HepG2 (cell line): ENCODE data around the gene CDKN1A. TPM values are rescaled to one million over a fixed set of nuclear protein-coding genes. Genes with fewer than 3 reads are reported as not detected.

Experiments used
- BCL6 ChIP-seq: IDR thresholded peaks from 2 replicates; pipeline ENCODE4 v1.6.1; 2016; ENCODE audit warnings: missing genetic modification reagents, missing compliant biosample characterization
- BRD4 ChIP-seq: sonication (generic); formaldehyde crosslinking; IDR thresholded peaks from 2 replicates; pipeline ENCODE4 v1.4.0; 2020; ENCODE audit warnings: missing genetic modification reagents
- EP300 ChIP-seq, 3 experiments: sonication (generic) in 1 of 3; formaldehyde crosslinking in 1 of 3; IDR thresholded peaks; 2 replicates each; pipeline versions ENCODE4 v1.5.1 to v1.6.1; 2011 to 2020; ENCODE audit warnings: low read depth in 2 of 3, low read length in 2 of 3, borderline replicate concordance in 1 of 3, improper control_type of control experiment in 1 of 3, mild to moderate bottlenecking in 1 of 3, missing genetic modification reagents in 1 of 3, moderate library complexity in 1 of 3
- GLI4 ChIP-seq: sonication (generic); formaldehyde crosslinking; IDR thresholded peaks from 2 replicates; pipeline ENCODE4 v1.5.1; 2020; ENCODE audit warnings: missing genetic modification reagents, mild to moderate bottlenecking, moderate library complexity, borderline replicate concordance
- HIVEP1 ChIP-seq: sonication (generic); formaldehyde crosslinking; IDR thresholded peaks from 2 replicates; pipeline ENCODE4 v1.4.0; 2020; ENCODE audit warnings: mild to moderate bottlenecking, missing genetic modification reagents
- HNF4A ChIP-seq: sonication (generic); formaldehyde crosslinking; IDR thresholded peaks from 2 replicates; pipeline ENCODE4 v1.4.0; 2020; ENCODE audit warnings: missing genetic modification reagents
- HNRNPH1 ChIP-seq: fragments of 200-400 bp; formaldehyde crosslinking; optimal IDR thresholded peaks from 2 replicates; pipeline ENCODE3; 2017; ENCODE audit warnings: mild to moderate bottlenecking, low read depth, low read length
- MBNL3 ChIP-seq: fragments of 250-450 bp; sonication (Bioruptor Pico); conservative IDR thresholded peaks from 2 replicates; pipeline ENCODE4 v1.8.0; 2022; ENCODE audit warnings: mild to moderate bottlenecking, inconsistent platforms
- SMC3 ChIP-seq: IDR thresholded peaks from 2 replicates; pipeline ENCODE4 v1.6.1; 2011; ENCODE audit warnings: low read length, improper control_type of control experiment
- SOX13 ChIP-seq, 3 experiments: fragments of 450-650 bp in 1 of 3; sonication (generic) in 1 of 3; formaldehyde crosslinking in 1 of 3; IDR thresholded peaks in 2 of 3; conservative IDR thresholded peaks in 1 of 3; 2 replicates each; pipeline versions ENCODE4 v1.5.0 to v1.6.1; 2016 to 2020; ENCODE audit warnings: antibody characterized with exemption in 1 of 3, mild to moderate bottlenecking in 1 of 3, missing compliant biosample characterization in 1 of 3, missing genetic modification reagents in 1 of 3, moderate library complexity in 1 of 3
- SOX6 ChIP-seq, 2 experiments: fragments of 450-650 bp in 1 of 2; sonication (generic) in 1 of 2; formaldehyde crosslinking in 1 of 2; IDR thresholded peaks; 2 replicates each; pipeline versions ENCODE4 v1.4.0 to v1.6.1; 2017 to 2020; ENCODE audit warnings: antibody characterized with exemption in 1 of 2, mild to moderate bottlenecking in 1 of 2, missing genetic modification reagents in 1 of 2
- TBX2 ChIP-seq: sonication (generic); formaldehyde crosslinking; IDR thresholded peaks from 2 replicates; pipeline ENCODE4 v1.5.0; 2020; ENCODE audit warnings: missing genetic modification reagents, mild to moderate bottlenecking, borderline replicate concordance
- TBX3 ChIP-seq: fragments of 450-650 bp; IDR thresholded peaks from 2 replicates; pipeline ENCODE4 v1.6.1; 2017; ENCODE audit warnings: antibody characterized with exemption, mild to moderate bottlenecking, inconsistent platforms, borderline replicate concordance
- ZNF788 ChIP-seq: sonication (generic); formaldehyde crosslinking; IDR thresholded peaks from 2 replicates; pipeline ENCODE4 v1.5.0; 2020; ENCODE audit warnings: mild to moderate bottlenecking, missing genetic modification reagents, borderline replicate concordance
- ZNF839 ChIP-seq: sonication (generic); formaldehyde crosslinking; IDR thresholded peaks from 2 replicates; pipeline ENCODE4 v1.4.0; 2020; ENCODE audit warnings: missing genetic modification reagents, mild to moderate bottlenecking, borderline replicate concordance
- polyA plus RNA-seq, 8 experiments: library from polyadenylated mRNA; depleted of rRNA in 3 of 8; stranded (reverse) in 7 of 8; unstranded in 1 of 8; fragments of >200 nt; fragmentation: Illumina TruSeq in 4 of 8; extraction: Trizol in 4 of 8; gene quantifications; 2 replicates each; pipeline versions ENCODE4 v1.2.1 to v1.2.3, GENCODE V29; 2011 to 2016; ENCODE audit warnings: low read depth in 4 of 8, missing spikeins in 1 of 8, mixed read lengths in 1 of 8; ENCODE audit not compliant: insufficient read depth in 1 of 8
- total RNA-seq, 5 experiments: library from RNA; depleted of rRNA; stranded (reverse); fragments of >200 nt; fragmentation: Illumina TruSeq; extraction: Trizol; gene quantifications; 2 replicates each; pipeline ENCODE4 v1.2.3, GENCODE V29; 2016; ENCODE audit warnings: low read depth in 1 of 5
- TF ChIP-seq, protein P1 (sequence below), 2 experiments: fragments of 450-650 bp in 1 of 2; sonication (generic) in 1 of 2; formaldehyde crosslinking; IDR thresholded peaks; 2 replicates each; pipeline versions ENCODE4 v1.5.0 to v1.8.0; 2020 to 2022; ENCODE audit warnings: mild to moderate bottlenecking in 1 of 2, missing genetic modification reagents in 1 of 2
- TF ChIP-seq, protein P2 (sequence below): sonication (generic); formaldehyde crosslinking; IDR thresholded peaks from 2 replicates; pipeline ENCODE4 v1.5.0; 2020; ENCODE audit warnings: missing genetic modification reagents
- TF ChIP-seq, protein P3 (sequence below): sonication (generic); formaldehyde crosslinking; IDR thresholded peaks from 2 replicates; pipeline ENCODE4 v1.4.0; 2020; ENCODE audit warnings: mild to moderate bottlenecking, missing genetic modification reagents
- TF ChIP-seq, protein P4 (sequence below): sonication (generic); formaldehyde crosslinking; IDR thresholded peaks from 2 replicates; pipeline ENCODE4 v1.9.0; 2022; ENCODE audit warnings: low read depth, missing genetic modification reagents
- TF ChIP-seq, protein P5 (sequence below): sonication (generic); formaldehyde crosslinking; IDR thresholded peaks from 2 replicates; pipeline ENCODE4 v1.4.0; 2020; ENCODE audit warnings: mild to moderate bottlenecking, missing genetic modification reagents
- TF ChIP-seq, protein P6 (sequence below): IDR thresholded peaks from 2 replicates; pipeline ENCODE4 v1.6.1; 2016; ENCODE audit warnings: missing compliant biosample characterization, missing genetic modification reagents, borderline replicate concordance

Gene CDKN1A
- total and polyA plus RNA-seq, 2 of the 13 experiments (the other 11 are each of a cell fraction or from before 2014, with no cell fraction given) = 60.7 to 92.1 TPM

DNA sequence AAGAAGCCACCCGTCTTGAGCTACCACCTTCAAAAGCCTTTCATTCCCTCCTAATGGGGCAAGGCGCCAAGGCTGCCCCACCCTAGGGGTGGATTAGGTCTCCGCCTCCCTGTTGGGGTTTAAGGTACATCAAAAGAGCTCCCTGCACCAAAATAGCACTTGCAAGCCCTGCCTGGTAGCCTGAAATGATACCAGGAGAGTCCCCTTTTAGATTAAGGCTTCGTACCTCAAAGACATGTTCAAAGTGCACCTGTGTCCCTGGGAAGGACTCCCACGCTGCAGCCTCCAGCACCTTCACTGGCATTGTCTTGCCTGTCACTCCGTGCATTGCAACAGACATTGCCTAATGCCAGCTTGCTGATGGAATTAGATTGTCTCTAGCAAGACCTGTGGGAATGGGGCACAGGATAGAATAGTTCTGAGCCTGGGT, 15.7 kb upstream of the CDKN1A start (continued):
- TF ChIP-seq, protein P1, sequence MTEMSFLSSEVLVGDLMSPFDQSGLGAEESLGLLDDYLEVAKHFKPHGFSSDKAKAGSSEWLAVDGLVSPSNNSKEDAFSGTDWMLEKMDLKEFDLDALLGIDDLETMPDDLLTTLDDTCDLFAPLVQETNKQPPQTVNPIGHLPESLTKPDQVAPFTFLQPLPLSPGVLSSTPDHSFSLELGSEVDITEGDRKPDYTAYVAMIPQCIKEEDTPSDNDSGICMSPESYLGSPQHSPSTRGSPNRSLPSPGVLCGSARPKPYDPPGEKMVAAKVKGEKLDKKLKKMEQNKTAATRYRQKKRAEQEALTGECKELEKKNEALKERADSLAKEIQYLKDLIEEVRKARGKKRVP (CRISPR knock-in tag; IDR thresholded peaks at IDR 0.05) = peak in 1 of 2 experiments; percentile 82; a peak in 2 of 4 replicates
- peak in 1 of 2 experiments; percentile 43; a peak in 1 of 4 replicates for TF ChIP-seq EP300 (IDR thresholded peaks at IDR 0.05; ENCODE audit: low read depth in 2 of 2, low read length in 2 of 2)
- TF ChIP-seq EP300 (CRISPR knock-in tag; IDR thresholded peaks at IDR 0.05; ENCODE audit: borderline replicate concordance) = no peak
- TF ChIP-seq MBNL3 (CRISPR knock-in tag) = no peak
- 0 out of 2 replicates have a peak, but pooled peaks have one; percentile 30 for TF ChIP-seq TBX3
- TF ChIP-seq, protein P2, sequence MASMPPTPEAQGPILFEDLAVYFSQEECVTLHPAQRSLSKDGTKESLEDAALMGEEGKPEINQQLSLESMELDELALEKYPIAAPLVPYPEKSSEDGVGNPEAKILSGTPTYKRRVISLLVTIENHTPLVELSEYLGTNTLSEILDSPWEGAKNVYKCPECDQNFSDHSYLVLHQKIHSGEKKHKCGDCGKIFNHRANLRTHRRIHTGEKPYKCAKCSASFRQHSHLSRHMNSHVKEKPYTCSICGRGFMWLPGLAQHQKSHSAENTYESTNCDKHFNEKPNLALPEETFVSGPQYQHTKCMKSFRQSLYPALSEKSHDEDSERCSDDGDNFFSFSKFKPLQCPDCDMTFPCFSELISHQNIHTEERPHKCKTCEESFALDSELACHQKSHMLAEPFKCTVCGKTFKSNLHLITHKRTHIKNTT (CRISPR knock-in tag) = no peak
- no peak for TF ChIP-seq BRD4 (CRISPR knock-in tag)
- TF ChIP-seq ZNF839 (CRISPR knock-in tag) = no peak
- TF ChIP-seq, protein P3, sequence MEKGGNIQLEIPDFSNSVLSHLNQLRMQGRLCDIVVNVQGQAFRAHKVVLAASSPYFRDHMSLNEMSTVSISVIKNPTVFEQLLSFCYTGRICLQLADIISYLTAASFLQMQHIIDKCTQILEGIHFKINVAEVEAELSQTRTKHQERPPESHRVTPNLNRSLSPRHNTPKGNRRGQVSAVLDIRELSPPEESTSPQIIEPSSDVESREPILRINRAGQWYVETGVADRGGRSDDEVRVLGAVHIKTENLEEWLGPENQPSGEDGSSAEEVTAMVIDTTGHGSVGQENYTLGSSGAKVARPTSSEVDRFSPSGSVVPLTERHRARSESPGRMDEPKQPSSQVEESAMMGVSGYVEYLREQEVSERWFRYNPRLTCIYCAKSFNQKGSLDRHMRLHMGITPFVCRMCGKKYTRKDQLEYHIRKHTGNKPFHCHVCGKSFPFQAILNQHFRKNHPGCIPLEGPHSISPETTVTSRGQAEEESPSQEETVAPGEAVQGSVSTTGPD (CRISPR knock-in tag) = no peak
- peak; percentile 44 for TF ChIP-seq HNF4A (CRISPR knock-in tag)
- TF ChIP-seq, protein P4, sequence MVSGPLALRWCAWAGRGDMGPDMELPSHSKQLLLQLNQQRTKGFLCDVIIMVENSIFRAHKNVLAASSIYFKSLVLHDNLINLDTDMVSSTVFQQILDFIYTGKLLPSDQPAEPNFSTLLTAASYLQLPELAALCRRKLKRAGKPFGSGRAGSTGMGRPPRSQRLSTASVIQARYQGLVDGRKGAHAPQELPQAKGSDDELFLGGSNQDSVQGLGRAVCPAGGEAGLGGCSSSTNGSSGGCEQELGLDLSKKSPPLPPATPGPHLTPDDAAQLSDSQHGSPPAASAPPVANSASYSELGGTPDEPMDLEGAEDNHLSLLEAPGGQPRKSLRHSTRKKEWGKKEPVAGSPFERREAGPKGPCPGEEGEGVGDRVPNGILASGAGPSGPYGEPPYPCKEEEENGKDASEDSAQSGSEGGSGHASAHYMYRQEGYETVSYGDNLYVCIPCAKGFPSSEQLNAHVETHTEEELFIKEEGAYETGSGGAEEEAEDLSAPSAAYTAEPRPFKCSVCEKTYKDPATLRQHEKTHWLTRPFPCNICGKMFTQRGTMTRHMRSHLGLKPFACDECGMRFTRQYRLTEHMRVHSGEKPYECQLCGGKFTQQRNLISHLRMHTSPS (CRISPR knock-in tag) = peak; percentile 53; the same call in 1 of the 2 replicates
- TF ChIP-seq, protein P5, sequence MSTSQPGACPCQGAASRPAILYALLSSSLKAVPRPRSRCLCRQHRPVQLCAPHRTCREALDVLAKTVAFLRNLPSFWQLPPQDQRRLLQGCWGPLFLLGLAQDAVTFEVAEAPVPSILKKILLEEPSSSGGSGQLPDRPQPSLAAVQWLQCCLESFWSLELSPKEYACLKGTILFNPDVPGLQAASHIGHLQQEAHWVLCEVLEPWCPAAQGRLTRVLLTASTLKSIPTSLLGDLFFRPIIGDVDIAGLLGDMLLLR (CRISPR knock-in tag) = 0 out of 2 replicates have a peak, but pooled peaks have one; percentile 3
- TF ChIP-seq HNRNPH1 = no peak
- no peak for TF ChIP-seq GLI4 (CRISPR knock-in tag)
- TF ChIP-seq HIVEP1 (CRISPR knock-in tag) = no peak
- TF ChIP-seq, protein P6, sequence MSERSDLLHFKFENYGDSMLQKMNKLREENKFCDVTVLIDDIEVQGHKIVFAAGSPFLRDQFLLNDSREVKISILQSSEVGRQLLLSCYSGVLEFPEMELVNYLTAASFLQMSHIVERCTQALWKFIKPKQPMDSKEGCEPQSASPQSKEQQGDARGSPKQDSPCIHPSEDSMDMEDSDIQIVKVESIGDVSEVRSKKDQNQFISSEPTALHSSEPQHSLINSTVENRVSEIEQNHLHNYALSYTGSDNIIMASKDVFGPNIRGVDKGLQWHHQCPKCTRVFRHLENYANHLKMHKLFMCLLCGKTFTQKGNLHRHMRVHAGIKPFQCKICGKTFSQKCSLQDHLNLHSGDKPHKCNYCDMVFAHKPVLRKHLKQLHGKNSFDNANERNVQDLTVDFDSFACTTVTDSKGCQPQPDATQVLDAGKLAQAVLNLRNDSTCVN = no peak
- no peak for TF ChIP-seq SOX13 (IDR thresholded peaks at IDR 0.05)
- peak in 1 of 2 experiments; percentile 81; a peak in 2 of 4 replicates for TF ChIP-seq SOX13 (CRISPR knock-in tag; conservative IDR thresholded peaks at IDR 0.05 in 1 of 2, IDR thresholded peaks at IDR 0.05 in 1 of 2)
- TF ChIP-seq SOX6 (IDR thresholded peaks at IDR 0.05) = no peak
- peak; percentile 61 for TF ChIP-seq SOX6 (CRISPR knock-in tag; IDR thresholded peaks at IDR 0.05)
- TF ChIP-seq TBX2 (CRISPR knock-in tag) = 0 out of 2 replicates have a peak, but pooled peaks have one; percentile 16
- 0 out of 2 replicates have a peak, but pooled peaks have one; percentile 4 for TF ChIP-seq ZNF788 (CRISPR knock-in tag)
- 0 out of 2 replicates have a peak, but pooled peaks have one; percentile 37 for TF ChIP-seq BCL6
- TF ChIP-seq SMC3 = peak; percentile 23; the same call in 1 of the 2 replicates
